ENCODE results near the gene SCFD2. TPM values are rescaled to one million over a fixed set of nuclear protein-coding genes. Genes with fewer than 3 reads are reported as not detected.

Gene SCFD2
- total and polyA plus RNA-seq, 2 of the 8 experiments (the other 6 are each of a cell fraction or from before 2014, with no cell fraction given): 6.2 to 10.2 TPM

- TF ChIP-seq, protein P1, sequence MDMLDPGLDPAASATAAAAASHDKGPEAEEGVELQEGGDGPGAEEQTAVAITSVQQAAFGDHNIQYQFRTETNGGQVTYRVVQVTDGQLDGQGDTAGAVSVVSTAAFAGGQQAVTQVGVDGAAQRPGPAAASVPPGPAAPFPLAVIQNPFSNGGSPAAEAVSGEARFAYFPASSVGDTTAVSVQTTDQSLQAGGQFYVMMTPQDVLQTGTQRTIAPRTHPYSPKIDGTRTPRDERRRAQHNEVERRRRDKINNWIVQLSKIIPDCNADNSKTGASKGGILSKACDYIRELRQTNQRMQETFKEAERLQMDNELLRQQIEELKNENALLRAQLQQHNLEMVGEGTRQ (IDR thresholded peaks at IDR 0.05; ENCODE audit: low read length): no peak
- TF ChIP-seq SP4 (IDR thresholded peaks at IDR 0.05; ENCODE audit: low read length) (no peak), RAD21 (IDR thresholded peaks at IDR 0.05 in 1 of 2, conservative IDR thresholded peaks at IDR 0.05 in 1 of 2; ENCODE audit: low read depth in 2 of 2, low read length in 2 of 2) (no peak), EGR1 (IDR thresholded peaks at IDR 0.05; ENCODE audit: borderline replicate concordance, low read depth, low read length) (no peak)
Measured at GRCh38 chr4:52892880-52893279, 473.0 kb downstream of the SCFD2 start (continued).

Measured in H1 (cell line).